ACHN (cell line): ENCODE measurements around the gene SYS1.

Source experiments
- DNase-seq: peaks from one replicate; pipeline ENCODE4 v3.0.0-alpha.2; 2015
- in situ Hi-C: cut with HindIII; loops from 2 replicates; pipeline ENCODE4 v1.10.0; 2017; ENCODE audit warnings: low sequenced_read_pairs, low pct_ligation_motif_present, low pct_unique_long_range_greater_than_20kb

The SYS1 gene

DNA sequence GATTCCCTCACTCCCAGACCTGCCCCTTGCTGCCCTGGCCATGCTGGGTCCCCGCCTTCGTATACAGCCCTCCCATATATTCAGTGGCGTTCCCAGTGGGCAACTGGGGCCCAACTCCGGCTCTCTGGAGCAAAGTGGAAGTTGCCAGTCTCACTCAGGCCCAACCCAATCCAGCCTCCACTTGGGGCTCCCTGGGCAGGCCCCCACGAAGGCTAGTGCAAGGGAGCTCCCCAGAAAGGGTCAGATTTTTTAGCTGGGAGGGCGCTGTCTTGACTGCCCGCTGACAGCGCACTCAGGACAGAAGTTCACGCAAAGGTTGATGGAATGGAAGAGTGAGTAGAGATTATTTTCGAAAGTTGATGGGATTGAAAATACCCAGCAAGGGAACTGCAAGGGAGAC, 9.3 kb downstream of the SYS1 start:
- in situ Hi-C loops = no loop called here
- DNase-seq = no peak

DNA sequence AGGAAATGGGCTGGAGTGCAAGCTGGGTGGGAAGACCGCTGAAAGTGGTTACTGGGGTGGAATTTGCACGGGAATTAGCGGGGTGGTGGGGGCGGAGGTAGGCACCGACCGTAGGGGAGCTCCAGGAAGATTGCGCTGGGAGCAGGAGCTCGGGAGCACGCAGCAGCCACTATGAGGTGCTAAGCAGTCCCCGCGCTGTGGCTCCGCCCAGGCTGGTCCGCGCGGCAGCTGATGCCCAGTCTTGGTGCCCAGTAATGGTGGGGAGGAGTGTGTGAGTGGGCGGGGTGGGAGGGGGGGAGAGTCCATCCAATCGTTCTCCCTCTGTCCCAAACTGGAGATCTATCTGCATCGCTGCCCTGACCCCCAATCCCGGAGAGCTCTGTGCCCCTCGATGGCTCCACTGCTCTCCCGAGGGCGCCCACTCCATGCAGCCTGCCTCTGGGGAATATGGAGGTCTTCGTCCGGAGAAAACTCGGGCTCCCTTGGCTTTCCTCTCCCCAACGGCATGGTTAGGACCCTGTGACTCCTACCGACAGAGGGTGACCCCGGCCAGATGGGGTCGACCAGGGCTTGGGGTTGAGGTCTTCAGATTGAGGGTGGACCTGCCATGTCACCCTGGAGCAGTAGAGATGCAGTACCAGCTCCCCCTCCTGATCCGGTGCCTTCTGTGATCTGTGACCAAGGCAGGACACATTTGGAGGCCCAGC, 9.8 kb downstream of the SYS1 start:
- DNase-seq = peak; percentile 75
- in situ Hi-C loops = no loop called here

DNA sequence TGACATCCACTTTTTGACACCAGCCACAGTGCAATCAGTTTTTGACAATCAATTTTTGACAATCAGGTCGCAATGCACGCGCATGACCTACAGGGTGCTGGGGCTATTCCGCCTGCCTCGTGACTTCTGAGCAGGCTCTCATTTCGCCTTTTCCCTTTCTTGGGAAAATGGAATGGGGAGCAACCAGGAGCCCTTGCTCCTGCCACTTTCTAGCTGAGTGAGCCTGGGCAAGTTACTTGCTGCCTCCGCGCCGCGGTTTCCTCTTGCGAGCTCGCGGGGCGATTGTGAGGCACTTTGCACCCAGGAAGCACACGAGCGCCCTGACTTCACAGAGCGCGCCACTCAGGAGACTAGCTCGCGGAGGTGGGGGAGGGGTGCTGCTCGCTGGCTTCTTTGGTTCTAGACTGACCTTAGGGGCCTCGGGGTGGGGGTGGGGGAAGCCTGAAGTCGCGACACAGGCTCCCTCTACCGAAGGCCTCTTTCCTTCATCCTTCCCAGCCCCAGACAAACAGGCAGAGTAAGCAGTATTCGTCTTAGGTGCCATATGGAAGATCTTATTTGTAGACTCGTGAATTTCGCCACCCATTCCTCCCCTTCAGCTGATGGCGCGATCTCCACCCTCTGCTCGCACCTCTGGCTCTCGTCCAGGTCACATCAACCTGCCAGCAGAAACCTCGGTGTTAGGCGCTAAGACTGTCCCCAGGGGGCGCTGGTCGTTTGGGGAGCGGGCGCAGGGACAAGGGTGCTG, 10.6 kb downstream of the SYS1 start:
- in situ Hi-C loops = no loop called here
- DNase-seq = peak; percentile 88

DNA sequence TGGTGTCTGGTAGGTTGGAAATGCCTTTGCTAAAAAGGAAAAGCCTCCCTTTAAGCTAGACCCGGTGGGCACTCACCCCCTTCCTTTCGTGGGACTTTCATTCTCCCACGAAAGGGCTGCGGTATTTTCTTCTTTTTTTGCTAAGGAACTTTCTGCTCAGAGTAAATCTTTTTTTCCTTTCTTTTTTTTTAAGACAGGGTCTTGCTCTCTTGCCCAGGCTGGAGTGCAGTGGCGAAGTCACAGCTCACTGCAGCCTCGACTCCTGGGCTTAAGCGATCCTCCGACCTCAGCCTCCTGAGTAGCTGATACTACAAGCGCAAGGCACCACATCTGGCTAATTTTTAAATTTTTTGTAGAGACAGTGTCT, 11.1 kb downstream of the SYS1 start:
- no peak for DNase-seq
- in situ Hi-C loops = no loop called here

DNA sequence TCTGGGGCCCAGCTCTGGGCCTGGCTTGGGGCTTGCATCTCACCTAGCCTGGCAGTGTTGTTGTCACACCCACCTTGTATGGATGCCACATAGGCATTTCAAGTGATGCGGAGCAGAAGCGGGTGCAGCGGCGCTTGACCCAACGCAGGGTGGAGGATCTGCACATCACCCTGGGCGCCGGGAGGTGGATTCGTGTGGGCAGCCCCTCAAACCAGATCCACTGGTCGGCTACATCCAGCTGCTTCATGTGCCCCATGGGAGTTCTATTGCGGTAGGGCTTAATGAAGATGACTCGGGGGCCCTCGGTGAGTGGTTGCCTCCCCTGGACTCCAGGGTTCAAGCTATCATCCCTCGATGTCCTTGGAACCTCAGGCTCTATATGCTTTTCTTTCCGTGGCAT, 12.0 kb downstream of the SYS1 start:
- DNase-seq = no peak
- in situ Hi-C loops = no loop called here

DNA sequence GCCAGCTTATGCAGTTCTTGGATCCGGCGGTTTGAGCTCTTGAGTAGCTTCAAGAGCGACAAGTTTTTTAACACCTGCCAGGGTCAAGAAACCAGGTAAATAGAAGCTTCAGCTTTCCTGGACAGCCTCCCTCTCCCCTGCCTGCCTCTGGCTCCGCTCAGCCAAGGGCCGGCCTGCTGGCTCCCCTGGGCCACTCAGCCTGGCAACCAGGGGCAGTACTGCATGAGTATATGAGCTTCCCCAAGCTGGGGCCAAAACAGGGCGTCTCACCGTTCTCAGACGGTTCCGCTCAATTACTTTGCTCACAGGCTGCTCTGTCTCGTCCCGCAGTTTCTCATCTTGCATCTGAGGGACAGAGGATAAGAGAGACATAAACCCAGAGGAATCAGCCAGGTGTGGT, 14.3 kb downstream of the SYS1 start:
- DNase-seq = no peak
- in situ Hi-C loops = no loop called here

DNA sequence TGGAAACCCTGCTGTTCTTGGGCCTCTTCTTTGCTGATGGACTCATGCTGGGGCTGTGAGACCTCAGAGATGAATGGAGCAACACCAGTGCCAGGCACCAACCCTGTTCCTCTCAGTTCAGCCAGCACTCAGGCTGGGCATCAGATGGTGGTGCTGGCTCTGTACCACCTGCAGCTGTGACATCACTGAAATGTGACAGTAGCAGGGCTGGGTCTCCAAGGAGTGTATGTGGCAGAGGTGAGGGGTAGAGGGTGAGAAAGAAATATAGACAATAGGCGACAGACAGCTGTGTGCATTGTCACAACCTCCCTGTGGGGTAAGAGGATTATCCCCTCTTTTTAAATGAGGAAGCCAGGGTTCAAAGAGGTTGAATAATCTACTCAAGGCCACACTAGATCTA, 15.2 kb downstream of the SYS1 start, which contains the start of gene TP53TG5:
TSS of gene TP53TG5 (minus strand) at position 135 of the 400 bp plus-strand sequence. CDS start at position 46, 89 bp downstream.
- no peak for DNase-seq
- in situ Hi-C loops = no loop called here

DNA sequence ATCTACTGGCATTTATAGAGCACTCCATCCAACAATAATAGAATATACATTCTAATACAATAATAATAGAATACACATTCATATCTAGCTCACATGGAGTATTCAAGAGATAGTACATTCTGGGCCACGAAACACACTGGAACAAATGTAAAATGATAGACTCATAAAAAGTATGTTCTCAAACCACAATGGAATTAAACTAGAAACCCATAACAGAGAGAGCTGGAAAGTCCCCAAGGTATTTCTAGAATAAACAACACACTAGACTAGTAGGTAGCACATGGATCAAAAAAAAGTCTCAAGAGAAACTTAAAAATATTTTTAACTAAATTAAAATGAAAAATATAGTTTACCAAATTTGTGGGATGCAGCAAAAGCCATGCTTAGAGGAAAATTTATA, 24.3 kb downstream of the SYS1 start:
- in situ Hi-C loops = no loop called here
- DNase-seq = no peak

DNA sequence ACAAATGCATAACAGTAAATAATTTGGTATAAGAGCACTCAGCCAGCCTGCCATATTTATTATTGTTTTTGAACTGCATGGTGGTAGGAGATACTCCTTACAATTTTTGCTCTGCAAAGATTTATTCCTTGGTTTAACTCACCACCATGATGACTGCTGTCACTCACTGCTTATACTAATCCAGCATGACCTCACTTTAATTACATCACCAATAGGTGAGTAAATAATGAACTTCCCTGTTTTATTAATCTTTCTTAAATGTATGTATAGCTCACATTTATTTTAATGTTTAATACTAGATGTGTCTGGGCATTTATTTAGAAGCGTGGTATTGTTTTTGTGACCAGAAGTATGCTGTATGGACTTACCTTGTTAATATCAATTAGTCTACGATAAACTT, 28.0 kb downstream of the SYS1 start:
- in situ Hi-C loops = no loop called here
- DNase-seq = no peak

DNA sequence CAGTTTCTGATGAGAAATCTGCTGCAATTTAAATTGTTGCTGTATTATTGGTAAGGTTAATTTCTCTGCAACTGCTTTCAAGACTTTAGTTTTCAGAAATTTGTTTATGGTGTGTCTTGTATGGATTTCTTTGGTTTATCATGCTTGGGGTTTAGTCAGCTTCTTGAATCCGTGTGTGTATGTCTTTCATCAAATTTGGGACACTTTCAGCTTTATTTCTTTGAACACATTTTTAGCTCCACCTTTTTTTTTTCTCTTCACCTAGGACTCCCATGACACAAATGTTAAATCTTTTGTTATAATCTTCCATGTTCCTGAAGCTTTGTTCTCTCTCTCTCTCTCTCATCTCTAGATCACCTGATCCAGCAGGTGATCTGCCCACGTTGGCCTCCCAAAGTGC, 28.6 kb downstream of the SYS1 start:
- no peak for DNase-seq
- in situ Hi-C loops = no loop called here

DNA sequence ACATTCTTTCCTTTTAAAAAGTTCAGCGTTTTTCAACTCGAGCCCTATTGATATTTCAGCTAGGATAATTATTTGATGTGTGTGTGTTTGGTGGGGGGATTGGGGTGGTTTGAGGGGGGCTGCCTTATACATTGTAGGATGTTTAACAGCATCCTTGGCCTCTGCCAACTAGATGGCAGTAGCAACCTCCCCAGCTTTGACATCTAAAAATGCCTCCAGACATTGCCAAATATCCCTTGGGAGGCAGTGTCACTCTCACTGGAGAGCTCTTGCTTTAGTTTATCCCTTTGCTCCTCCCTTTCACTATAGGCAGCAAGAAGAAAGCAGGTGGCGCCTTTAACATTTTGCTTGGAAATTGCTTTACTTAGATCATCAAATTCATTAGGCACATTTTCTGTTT, 29.8 kb downstream of the SYS1 start:
- DNase-seq = no peak
- in situ Hi-C loops = no loop called here

DNA sequence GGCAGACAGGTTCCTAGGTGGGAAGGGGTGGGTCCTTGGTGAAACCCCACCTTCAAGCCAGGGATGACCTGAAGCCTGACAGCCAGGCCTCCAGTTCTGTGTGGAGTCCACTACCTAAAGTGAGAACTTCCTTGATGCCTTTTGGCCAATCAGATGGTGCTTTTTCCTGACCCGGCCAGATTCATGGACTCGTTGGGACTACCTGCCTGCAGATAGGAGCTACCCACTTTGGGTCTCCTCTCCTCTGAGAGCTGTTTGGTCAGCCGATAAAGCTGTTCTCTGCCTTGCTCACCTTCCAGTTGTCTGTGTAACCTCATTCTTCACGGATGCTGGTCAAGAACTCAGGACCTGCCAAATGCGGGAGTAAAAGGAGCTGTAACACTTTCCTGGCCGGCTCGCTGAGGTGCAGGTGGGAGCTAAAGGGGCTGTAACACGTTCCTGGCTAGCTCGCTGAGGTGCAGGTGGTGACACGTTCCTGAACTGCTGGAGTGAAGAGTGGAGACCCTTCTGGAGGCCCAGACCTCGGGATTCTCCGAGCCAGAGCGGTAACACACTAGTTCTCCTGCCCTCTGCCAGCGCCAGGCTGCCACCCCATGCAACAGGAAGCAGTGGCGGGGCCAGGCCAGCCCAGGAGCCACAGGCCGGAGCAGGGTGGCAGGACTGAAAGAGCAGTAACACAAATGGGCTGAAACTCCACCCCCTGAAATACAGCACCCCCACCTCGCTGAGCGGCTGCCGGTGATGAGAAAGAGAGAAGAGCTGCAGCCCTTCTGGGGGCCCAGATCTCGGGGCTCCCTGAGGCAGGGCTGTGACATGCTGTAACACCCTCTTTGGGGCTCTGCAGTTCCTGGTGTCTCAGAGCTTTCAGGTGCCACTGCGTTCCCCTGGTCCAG, 31.5 kb downstream of the SYS1 start:
- in situ Hi-C loops = no loop called here
- no peak for DNase-seq

DNA sequence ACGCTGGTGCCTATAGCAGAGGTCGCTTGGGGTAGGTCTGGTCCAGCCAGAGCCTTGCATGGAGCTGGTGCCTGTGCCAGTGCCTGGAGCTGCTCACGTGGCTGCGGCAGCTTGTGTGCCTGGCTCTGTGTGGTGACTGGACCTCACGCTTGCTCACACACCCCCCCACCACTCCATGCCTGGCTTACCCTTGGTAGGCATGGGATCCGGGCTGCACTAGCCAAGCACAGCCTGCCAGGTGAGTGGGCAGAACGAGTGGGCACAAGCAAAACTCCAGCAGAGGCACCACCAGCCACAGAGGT, 32.1 kb downstream of the SYS1 start:
- in situ Hi-C loops = no loop called here
- no peak for DNase-seq

DNA sequence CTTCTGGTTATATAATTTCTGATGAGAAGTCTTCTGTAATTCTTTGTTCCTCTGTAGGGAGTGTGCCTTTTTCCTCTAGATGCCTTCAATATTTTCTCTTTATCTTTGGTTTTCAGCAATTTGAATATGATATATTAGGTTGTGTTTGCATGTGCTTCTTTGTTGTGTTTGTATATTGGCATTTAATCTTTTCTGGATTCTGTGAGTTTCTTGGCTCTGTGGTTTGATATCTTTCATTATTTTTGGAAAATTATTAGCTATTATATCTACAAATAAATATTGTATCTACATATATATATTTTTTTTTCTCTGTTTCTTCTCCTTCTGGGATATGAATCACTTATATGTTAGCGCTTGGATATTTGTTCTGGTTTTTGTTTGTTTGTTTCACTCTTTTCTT, 36.1 kb downstream of the SYS1 start:
- no peak for DNase-seq
- in situ Hi-C loops = no loop called here

DNA sequence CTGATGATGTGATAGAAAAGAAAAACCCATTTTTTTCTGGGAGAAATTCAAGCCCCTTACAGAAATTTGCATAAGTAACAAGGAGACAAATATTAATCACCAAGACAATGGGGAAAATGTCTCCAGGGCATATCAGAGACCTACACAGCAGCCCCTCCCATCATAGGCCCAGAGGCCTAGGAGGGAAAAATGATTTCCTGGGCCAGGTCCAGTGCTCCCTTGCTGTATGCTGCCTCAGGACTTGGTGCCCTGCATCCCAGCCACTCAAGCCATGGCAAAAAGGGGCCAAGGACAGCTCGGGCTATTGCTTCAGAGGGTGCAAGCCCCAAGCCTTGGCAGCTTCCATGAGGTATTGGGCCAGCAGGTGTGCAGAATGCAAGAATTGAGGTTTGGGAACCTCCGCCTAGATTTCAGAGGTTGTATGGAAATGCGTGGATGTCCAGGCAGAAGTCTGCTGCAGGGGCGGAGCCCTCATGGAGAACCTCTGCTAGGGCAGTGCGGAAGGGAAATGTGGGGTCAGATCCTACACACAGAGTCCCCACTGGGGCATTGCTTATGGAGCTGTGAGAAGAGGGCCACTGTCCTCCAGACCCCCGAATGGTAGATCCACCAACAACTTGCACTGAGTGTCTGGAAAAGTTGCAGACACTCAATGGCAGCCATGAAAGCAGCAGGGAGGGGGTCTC, 37.5 kb downstream of the SYS1 start:
- DNase-seq = no peak
- in situ Hi-C loops = no loop called here

DNA sequence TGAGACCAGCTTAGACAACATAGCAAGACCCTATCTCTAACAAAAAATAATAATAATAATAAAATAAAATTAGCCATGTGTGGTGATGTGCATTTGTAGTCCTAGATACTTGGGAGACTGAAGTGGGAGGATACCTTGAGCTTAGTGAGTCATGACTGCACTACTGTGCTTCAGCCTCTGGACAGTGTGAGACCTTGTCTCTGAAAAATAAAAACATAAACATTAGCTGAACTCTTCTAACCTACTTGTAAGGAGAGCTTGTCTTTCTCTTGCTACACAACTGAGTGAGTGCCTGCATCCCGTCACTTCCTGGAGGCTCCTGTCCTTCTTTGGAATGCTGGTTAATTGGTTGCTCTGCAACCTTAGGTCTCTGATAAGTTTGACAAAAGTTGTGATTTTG, 40.0 kb downstream of the SYS1 start:
- in situ Hi-C loops = no loop called here
- no peak for DNase-seq

DNA sequence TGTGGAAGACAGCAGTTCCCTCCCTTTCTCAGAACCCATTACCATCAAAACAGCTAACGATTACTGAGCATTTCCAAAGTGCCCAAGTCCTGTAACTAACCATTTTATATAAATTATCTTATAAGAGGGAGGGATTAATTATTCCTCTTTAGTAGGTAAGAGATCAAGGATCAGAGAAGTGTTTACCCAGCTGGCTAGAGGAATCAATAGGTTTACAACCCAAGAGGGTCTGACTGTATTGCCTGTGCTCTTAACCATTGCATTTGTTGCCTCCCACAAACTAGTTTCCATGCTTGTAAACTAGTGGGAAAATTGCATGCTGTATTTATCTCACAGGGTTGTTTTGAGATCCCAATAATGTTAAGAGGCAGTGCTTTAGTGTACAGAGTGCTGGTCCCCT, 41.5 kb downstream of the SYS1 start:
- in situ Hi-C loops = no loop called here
- no peak for DNase-seq

DNA sequence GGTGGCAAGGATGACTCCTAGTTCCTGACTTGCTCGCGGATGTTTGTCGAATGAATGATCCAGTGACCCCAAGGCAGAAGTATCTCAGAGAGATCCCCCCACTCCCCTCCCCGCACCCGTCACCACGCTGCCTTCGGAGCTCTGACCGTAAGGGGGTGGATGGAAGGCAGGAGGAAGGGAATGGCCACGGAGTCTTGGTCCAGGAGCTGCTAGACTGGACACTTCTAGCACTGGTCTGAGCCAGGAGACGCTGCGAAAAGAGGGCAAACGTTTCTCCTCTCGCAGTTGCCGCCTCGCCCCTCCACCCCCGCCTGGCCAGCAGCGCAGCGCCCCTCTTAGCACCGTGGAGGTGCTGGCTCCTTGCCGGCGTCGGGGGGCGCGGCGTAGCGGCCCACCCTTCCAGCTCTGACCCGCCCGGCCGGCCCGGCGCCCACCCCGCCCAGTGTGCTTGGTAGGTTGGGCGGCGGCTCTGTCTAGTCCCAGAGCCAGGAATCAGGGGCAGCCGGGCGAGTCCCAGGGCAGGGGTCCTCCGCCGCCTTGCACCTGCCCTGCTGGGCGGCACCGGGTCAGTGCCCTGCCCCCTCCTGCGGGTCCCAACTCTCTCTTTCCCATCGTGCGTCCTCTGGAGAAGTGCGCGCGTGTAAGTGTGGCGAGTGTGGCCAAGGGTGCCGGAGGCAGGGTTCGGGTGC, 42.8 kb downstream of the SYS1 start:
- DNase-seq = peak; percentile 16
- in situ Hi-C loops = no loop called here
